ENCODE results near the gene CXCL8. TPM values are rescaled to one million over a fixed set of nuclear protein-coding genes. Genes with fewer than 3 reads are reported as not detected.

Gene CXCL8
- total and polyA plus RNA-seq, 9 of the 15 experiments (the other 6 are each of a cell fraction or from before 2014, with no cell fraction given), result 1.6 to 7.7 (median 3.3) TPM

DNA sequence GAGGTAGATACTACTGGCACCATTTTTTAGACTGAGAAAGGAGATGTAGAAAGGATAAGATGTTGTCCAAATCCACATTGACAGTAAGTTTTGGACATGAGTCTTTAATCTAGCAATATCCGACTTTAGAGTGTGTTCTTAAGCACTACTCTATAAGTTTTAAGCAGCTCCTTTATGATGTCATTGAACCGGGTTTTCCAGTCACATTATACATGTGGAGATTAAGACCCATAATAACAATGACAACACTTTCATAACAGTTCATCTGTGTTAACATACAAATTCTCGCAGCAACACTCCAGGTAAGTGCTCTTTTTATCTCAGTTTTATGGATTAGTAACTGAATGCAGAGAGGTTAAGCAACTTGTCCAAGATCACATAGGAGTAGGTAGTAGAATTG, 30.3 kb upstream of the CXCL8 start:
- intact Hi-C loops (cut with micrococcal nuclease), result loop anchor here (10.0 kb wide), 1 partner anchor 625 kb away; no protein-coding TSS in a partner anchor
- Histone ChIP-seq H3K9me1 (ENCODE audit: control insufficient read depth, insufficient read depth, low read length) (no peaks in the 10 kb centered on the region), H3K79me2 (ENCODE audit: control insufficient read depth, insufficient read depth, low read length) (no peaks in the 10 kb centered on the region), H4K20me1 (replicated peaks; ENCODE audit: control insufficient read depth, insufficient read depth, low read length) (no peaks in the 10 kb centered on the region), H3K4me1 (replicated peaks in 1 of 2; ENCODE audit: control insufficient read depth in 2 of 2, insufficient read depth in 2 of 2, low read length in 2 of 2) (peaks cover 0 to 61% of the 10 kb centered on the region in 2 experiments; a peak in 4 of 5 replicates), H3K27me3 (ENCODE audit: control insufficient read depth in 2 of 2, insufficient read depth in 2 of 2, low read length in 2 of 2) (no peaks in the 10 kb centered on the region), H3K4me2 (ENCODE audit: insufficient read depth, low read length) (no peak overlapping the region), H3K4me3 (no peak overlapping the region), H3K9me3 (replicated peaks; ENCODE audit: control insufficient read depth, insufficient read depth, low read depth, low read length) (no peaks in the 10 kb centered on the region), H3K27ac (ENCODE audit: extremely low read depth, low read depth, low read length) (peak overlapping the region; percentile 74; the same call in 1 of the 3 replicates), H2AFZ (ENCODE audit: low read depth, low read length) (peak overlapping the region; percentile 85), H3K9ac (ENCODE audit: insufficient read depth in 1 of 2, low read depth in 2 of 2, low read length in 2 of 2) (no peak overlapping the region), H3K36me3 (ENCODE audit: control insufficient read depth, insufficient read depth, low read length) (no peaks in the 10 kb centered on the region)
- CTCF ChIA-PET (ENCODE audit: low intra/inter-chr PET ratio), result no interaction called here
- BruUV-seq (replicated peaks), result no TSS peak
- FAIRE-seq (no peak), ATAC-seq (no peak), DNase-seq (ENCODE audit: extremely low read depth in 1 of 4, low spot score in 3 of 4) (no peak)
- POLR2A ChIA-PET, result interaction anchor here (0.6 to 0.8 kb wide), 3 partner anchors 10 to 475 kb away, joined by 3 read pairs; no protein-coding TSS in a partner anchor
- in situ Hi-C loops (cut with MboI), result loop anchor here (25.0 kb wide), 1 partner anchor 952 kb away; no protein-coding TSS in a partner anchor
- TF ChIP-seq NR2C1 (IDR thresholded peaks at IDR 0.05) (no peak), NR2C1 (tag; IDR thresholded peaks at IDR 0.05) (no peak), ZNF696 (CRISPR knock-in tag; conservative IDR thresholded peaks at IDR 0.05) (no peak), KDM5B (IDR thresholded peaks at IDR 0.05; ENCODE audit: insufficient replicate concordance, low read depth, low read length) (no peak), ESRRA (IDR thresholded peaks at IDR 0.05; ENCODE audit: borderline replicate concordance, low read depth) (no peak), RBM39 (optimal IDR thresholded peaks at IDR 0.05; ENCODE audit: low read depth, low read length) (no peak), CBX1 (IDR thresholded peaks at IDR 0.05; ENCODE audit: low read depth) (no peak), ZNF354B (CRISPR knock-in tag; IDR thresholded peaks at IDR 0.05) (no peak), KLF6 (CRISPR knock-in tag; IDR thresholded peaks at IDR 0.05; ENCODE audit: borderline replicate concordance) (no peak), RBM17 (IDR thresholded peaks at IDR 0.05; ENCODE audit: borderline replicate concordance, low read depth, low read length) (no peak), TCF7L2 (IDR thresholded peaks at IDR 0.05; ENCODE audit: low read depth, low read length) (no peak), CHD4 (IDR thresholded peaks at IDR 0.05; ENCODE audit: insufficient read depth, insufficient replicate concordance, low read depth, low read length, poor library complexity, severe bottlenecking) (no peak), POLR2G (IDR thresholded peaks at IDR 0.05; ENCODE audit: low read depth, low read length) (no peak)
- TF ChIP-seq, protein P1, sequence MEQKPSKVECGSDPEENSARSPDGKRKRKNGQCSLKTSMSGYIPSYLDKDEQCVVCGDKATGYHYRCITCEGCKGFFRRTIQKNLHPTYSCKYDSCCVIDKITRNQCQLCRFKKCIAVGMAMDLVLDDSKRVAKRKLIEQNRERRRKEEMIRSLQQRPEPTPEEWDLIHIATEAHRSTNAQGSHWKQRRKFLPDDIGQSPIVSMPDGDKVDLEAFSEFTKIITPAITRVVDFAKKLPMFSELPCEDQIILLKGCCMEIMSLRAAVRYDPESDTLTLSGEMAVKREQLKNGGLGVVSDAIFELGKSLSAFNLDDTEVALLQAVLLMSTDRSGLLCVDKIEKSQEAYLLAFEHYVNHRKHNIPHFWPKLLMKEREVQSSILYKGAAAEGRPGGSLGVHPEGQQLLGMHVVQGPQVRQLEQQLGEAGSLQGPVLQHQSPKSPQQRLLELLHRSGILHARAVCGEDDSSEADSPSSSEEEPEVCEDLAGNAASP (IDR thresholded peaks at IDR 0.05), result no peak
- TF ChIP-seq, protein P2, sequence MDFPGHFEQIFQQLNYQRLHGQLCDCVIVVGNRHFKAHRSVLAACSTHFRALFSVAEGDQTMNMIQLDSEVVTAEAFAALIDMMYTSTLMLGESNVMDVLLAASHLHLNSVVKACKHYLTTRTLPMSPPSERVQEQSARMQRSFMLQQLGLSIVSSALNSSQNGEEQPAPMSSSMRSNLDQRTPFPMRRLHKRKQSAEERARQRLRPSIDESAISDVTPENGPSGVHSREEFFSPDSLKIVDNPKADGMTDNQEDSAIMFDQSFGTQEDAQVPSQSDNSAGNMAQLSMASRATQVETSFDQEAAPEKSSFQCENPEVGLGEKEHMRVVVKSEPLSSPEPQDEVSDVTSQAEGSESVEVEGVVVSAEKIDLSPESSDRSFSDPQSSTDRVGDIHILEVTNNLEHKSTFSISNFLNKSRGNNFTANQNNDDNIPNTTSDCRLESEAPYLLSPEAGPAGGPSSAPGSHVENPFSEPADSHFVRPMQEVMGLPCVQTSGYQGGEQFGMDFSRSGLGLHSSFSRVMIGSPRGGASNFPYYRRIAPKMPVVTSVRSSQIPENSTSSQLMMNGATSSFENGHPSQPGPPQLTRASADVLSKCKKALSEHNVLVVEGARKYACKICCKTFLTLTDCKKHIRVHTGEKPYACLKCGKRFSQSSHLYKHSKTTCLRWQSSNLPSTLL (IDR thresholded peaks at IDR 0.05), result no peak
- 71% methylated on average over 3 of the region's 3 CpGs for WGBS (ENCODE audit: insufficient coverage, low coverage, missing lambda C conversion rate)
